Measurements from ENCODE around the gene SFT2D3. TPM values are rescaled to one million over a fixed set of nuclear protein-coding genes. Genes with fewer than 3 reads are reported as not detected.

SFT2D3 gene, protein sequence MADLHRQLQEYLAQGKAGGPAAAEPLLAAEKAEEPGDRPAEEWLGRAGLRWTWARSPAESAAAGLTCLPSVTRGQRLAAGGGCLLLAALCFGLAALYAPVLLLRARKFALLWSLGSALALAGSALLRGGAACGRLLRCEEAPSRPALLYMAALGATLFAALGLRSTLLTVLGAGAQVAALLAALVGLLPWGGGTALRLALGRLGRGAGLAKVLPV
- polyA plus RNA-seq (2011; rRNA removed) = 3.5 and 4.4 TPM in 2 replicates
- 1.5 and 1.6 TPM in 2 replicates for polyA minus RNA-seq (2011; rRNA and poly(A)+ RNA removed)

DNA sequence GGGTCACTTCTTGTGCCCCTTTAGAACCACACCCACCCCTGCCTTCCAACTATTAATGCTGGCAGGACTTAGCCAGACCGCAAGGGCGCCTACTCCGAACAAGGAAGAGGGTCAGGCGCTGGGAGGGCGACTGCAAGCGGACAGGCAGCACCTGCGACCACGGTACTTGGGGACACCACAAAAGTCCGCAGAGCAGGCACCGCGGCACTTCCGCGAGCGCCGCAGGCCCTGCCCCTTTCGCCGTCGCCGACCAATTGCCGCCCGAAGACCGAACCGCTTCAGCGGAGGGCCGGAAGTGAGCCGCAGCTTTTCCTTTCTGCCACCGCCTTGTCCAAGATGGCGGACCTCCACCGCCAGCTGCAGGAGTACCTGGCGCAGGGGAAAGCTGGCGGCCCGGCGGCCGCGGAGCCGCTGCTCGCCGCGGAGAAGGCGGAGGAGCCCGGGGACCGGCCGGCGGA is at the start of gene SFT2D3:
SFT2D3 (plus strand) TSS at position 305 of the 458 bp plus-strand sequence; CDS start at position 337, 32 bp downstream.
- POLR2A ChIA-PET = interaction anchor here (0.8 kb wide), 1 partner anchor 64 kb away, joined by 3 read pairs; no protein-coding TSS in a partner anchor
- CTCF ChIA-PET = interaction anchor here (1.3 to 4.7 kb wide), 2 partner anchors 110 to 156 kb away, joined by 4 to 18 read pairs; no protein-coding TSS in a partner anchor
- no peaks in the 10 kb centered on the region for H3K27me3 ChIP-seq (ENCODE audit: control insufficient read depth, insufficient read depth, low read length)
- peaks cover 3% of the 10 kb centered on the region for H3K36me3 ChIP-seq (ENCODE audit: control insufficient read depth, insufficient read depth, low read length)
- H3K4me3 ChIP-seq (ENCODE audit: low read depth, low read length) = peak within 1 kb of the TSS; percentile 56
- TF ChIP-seq, protein P1, sequence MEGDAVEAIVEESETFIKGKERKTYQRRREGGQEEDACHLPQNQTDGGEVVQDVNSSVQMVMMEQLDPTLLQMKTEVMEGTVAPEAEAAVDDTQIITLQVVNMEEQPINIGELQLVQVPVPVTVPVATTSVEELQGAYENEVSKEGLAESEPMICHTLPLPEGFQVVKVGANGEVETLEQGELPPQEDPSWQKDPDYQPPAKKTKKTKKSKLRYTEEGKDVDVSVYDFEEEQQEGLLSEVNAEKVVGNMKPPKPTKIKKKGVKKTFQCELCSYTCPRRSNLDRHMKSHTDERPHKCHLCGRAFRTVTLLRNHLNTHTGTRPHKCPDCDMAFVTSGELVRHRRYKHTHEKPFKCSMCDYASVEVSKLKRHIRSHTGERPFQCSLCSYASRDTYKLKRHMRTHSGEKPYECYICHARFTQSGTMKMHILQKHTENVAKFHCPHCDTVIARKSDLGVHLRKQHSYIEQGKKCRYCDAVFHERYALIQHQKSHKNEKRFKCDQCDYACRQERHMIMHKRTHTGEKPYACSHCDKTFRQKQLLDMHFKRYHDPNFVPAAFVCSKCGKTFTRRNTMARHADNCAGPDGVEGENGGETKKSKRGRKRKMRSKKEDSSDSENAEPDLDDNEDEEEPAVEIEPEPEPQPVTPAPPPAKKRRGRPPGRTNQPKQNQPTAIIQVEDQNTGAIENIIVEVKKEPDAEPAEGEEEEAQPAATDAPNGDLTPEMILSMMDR (IDR thresholded peaks at IDR 0.05; ENCODE audit: insufficient read depth, low read depth, low read length) = no peak
- no peak for DNase-seq (ENCODE audit: low read depth)

DNA sequence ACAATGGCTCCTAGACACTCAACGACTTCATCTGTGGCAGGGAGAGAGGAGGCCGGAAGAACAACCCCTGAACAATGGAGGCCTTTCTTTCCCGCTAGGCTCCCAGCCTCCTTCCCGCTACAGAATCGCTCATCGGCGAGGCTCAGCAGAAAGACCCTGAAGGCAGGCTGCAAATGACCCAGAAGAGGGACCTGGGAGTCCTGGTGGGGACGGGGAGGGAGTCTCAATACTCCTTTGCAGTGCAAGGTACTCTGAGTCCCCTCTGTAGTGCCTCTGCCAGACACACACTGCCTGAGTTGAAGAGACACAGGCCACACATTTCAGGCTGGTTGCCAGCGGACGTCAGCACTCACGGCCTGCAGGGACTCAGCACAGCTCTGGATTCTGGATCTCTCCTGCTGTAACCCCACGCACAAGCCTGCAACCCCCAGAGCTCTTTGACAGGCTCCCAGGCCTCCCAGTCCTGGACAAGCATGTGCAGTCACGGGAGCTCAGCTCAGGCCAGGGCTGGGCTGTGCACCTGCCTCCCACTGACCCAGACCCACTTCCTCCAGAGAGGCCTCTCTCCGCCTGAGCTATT is 49.2 kb upstream of the SFT2D3 start:
- no peak overlapping the region for H3K4me3 ChIP-seq (ENCODE audit: low read depth, low read length)
- TF ChIP-seq, protein P1 (IDR thresholded peaks at IDR 0.05; ENCODE audit: insufficient read depth, low read depth, low read length) = no peak
- CTCF ChIA-PET = interaction anchor here (1.1 to 8.8 kb wide), 3 partner anchors 16 to 61 kb away, joined by 4 to 89 read pairs (median 4); no protein-coding TSS in a partner anchor
- POLR2A ChIA-PET = no interaction called here
- H3K27me3 ChIP-seq (ENCODE audit: control insufficient read depth, insufficient read depth, low read length) = no peaks in the 10 kb centered on the region
- peaks cover 21% of the 10 kb centered on the region for H3K36me3 ChIP-seq (ENCODE audit: control insufficient read depth, insufficient read depth, low read length)
- DNase-seq (ENCODE audit: low read depth) = no peak

DNA sequence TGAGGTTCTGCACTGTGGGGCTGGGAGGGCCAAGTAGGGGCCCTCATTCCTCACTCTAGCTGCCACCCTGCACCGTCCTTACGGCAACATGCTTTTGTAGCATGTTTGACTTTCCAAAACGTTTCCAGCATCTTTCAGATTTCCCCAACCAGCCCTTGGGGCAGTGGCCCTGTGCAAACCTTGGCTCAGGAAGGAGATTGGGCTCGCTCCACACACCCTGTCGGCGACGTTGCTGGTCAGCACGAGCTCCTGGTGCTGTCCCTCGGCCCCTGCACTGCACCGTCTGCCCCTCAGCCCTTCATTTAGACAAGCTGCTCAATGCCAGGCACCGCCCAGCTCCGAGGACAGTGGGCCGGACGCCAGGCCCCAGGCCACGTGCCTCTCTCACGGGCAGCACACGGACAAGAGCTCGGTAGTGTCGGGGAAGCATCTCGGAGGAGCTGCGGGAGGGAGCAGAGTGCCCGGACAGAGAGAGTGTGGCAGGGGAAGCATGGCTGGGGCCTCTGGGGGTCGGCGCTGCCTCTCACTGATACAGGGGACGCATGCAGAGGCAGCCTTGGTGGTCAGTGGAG is 48.4 kb upstream of the SFT2D3 start:
- DNase-seq (ENCODE audit: low read depth) = no peak
- ChIA-PET CTCF (interaction anchor here (0.8 to 8.8 kb wide), 6 partner anchors 16 to 62 kb away, joined by 3 to 89 read pairs (median 4); partner anchors contain the start of gene LIMS2), POLR2A (no interaction called here)
- Histone ChIP-seq H3K36me3 (ENCODE audit: control insufficient read depth, insufficient read depth, low read length) (peaks cover 25% of the 10 kb centered on the region), H3K4me3 (ENCODE audit: low read depth, low read length) (no peak overlapping the region), H3K27me3 (ENCODE audit: control insufficient read depth, insufficient read depth, low read length) (no peaks in the 10 kb centered on the region)
- TF ChIP-seq, protein P1 (IDR thresholded peaks at IDR 0.05; ENCODE audit: insufficient read depth, low read depth, low read length) = no peak

DNA sequence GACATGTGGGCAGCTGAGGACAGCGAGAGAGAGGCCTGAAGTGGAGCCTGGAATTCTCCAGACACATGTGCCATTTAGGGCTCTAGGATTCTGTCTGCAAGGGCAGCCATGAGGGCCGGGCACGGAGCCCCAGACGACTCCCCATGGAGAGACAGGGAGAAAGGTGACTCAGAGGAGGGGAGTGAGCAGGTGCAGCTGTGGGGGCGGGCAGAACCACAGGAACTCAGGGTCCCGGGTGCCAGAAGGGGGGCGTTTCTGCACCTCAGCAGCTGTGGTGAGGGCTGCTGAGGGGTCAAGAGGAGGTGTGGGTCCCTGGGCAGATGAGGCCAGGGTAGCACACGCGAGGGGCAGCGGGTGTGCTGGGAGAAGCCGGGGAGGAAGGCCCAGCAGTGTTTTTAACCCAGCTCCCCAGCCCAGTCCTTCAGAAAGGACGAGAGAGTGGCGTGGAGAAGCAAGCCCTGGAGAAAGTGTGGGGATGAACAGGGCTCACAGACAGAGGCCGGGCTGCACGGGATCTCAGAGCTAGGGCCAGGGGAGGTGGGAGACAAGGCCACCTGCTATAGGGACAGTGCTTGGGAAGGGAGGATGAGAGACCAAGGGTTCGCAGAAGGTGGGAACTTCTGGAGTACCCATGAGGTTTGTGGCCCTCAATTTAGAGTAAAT is 47.7 kb upstream of the SFT2D3 start:
- no peak for DNase-seq (ENCODE audit: low read depth)
- POLR2A ChIA-PET = no interaction called here
- CTCF ChIA-PET = interaction anchor here (1.0 to 8.8 kb wide), 5 partner anchors 17 to 63 kb away, joined by 3 to 89 read pairs (median 4); partner anchors contain the start of gene LIMS2
- Histone ChIP-seq H3K36me3 (ENCODE audit: control insufficient read depth, insufficient read depth, low read length) (peaks cover 25% of the 10 kb centered on the region), H3K27me3 (ENCODE audit: control insufficient read depth, insufficient read depth, low read length) (no peaks in the 10 kb centered on the region), H3K4me3 (ENCODE audit: low read depth, low read length) (no peak overlapping the region)
- TF ChIP-seq, protein P1 (IDR thresholded peaks at IDR 0.05; ENCODE audit: insufficient read depth, low read depth, low read length) = no peak

Data from BJ (cell line).